Hematopoietic multipotent progenitor cell treated with erythropoietin and hydrocortisone succinate and interleukin-3 and kit ligand, for 8 days (in vitro differentiated cells): ENCODE data around the gene B4GALNT4.
"Not testable (repeated sequence)": the region's sequence is repeated elsewhere in the genome, so short reads cannot be mapped to it uniquely, and the experiment has no call there.

Experiments used
- DNase-seq: peaks from one replicate; pipeline ENCODE4 v3.0.0-alpha.2; 2015

The B4GALNT4 gene

DNA sequence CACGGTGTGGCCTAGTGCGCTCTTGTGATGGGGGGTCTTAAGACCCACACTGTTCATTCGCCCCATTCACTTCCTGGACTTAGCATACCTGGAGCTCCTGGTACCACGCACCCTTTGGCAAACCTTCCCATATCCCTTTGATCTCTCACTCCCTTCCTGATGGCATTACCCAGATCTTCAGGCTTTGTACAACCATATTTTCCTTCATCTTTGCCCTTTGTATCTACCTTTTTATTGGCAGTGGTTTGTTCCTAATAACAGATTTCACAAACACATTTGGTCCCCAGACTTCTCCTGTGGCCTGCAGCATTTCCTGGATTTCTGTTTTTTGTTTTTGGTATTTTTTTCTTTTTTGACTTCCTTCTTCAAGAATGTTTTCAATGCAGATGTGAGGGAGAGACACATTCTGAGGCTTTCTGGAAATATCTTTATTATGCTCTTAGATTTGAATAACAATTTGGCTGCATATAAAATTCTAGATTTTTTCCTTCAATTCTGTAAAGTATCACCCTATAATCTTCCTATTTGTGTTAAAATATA, 32.6 kb upstream of the B4GALNT4 start:
- DNase-seq: no peak

DNA sequence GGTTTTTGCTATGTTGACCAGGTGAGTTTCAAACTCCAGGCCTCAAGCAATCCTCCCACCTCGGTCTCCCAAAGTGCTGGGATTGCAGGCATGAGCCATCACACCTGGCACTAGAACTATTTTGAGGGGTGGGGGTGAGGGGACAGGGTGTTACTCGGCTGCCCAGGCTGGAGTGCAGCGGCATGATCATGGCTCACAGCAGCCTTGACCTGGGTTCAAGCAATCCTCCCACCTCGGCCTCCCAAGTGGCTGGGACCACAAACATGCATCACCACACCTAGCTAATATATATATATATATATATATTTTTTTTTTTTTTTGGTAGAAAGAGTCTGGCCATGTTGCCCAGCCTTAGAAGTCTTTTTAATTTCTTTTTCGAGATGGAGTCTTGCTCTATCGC, 31.6 kb upstream of the B4GALNT4 start:
- no peak for DNase-seq

DNA sequence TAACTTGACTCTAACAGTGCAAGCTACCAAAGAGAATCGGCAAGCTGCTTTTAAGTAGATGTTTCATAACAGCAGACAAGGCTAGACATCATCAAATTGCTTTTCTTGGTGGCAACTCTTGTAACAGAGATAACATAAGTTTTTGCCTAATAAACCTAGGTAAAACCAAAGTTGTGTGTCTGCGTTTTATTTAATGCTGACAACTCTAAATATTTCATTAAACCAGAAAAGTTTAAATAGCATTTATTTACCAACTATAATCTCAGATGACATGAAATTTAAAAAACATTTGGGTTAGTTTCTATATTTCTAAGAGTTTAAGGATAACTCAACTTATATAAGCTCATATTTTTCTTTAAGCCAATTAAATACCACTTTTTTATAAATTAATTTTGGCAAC, 29.3 kb upstream of the B4GALNT4 start:
- no peak for DNase-seq

DNA sequence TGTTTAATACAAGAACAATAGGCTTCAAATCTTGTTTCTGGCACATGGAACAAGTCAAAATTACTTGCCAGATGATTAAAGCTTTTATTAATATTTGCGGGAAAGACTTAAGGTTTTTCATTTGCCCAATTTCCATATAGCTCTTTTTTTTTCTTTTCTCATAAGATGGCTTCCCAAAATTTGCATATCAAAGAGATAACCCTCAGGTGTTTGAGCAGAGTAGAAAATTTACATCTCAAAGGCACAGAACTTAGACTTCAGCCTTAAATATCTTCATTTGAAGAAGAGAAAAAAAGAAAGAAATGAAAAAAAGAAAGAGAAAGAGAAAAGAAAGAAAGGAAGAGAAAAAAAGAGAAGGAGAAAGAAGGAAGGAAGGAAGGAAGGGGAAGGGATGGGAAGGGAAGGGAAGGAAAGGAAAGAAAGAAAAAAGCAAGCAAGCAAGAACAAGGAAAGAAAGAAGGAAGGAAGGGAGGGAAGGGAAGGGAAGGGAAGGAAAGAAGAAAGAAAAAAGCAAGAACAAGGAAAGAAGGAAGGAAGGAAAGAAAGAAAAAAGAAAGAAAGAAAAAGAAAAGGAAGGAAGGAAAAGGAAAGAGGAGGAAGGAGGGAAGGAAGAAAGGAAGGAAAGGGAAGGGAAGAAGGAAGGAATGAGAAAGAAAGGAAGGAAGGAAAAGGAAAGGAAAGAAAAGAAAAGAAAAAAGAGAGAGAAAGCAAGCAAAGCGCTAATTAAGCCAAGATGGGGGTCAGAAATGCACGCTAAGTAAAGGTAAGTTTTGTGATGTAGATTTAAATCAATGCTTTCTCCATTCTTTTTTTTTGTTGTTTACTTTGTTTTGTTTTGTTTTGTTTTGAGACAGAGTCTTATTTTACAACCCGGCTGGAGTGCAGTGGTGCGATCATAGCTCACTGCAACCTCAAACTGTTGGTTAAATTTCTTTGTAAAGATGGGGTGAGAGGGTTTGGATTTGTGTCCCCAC, 28.5 kb upstream of the B4GALNT4 start:
- DNase-seq: no peak

DNA sequence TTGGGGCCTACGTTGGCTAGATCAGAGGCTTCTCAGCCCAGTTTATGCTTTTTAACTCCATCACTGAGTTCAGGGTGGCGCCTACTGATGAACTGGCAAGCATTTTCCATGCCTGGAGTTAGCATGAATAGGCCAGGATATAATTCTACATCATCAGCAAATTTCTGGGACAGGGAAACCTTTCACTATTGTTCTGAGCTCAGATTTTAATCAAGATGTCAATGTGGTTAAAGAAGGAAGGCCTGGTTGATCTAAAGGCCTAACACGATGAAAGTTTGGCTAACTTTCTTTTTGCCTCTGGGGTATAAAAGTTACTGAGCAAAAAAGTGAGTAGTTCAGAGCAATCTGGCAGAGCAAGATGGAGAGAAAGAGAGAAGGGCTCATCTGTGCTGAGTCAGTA, 27.0 kb upstream of the B4GALNT4 start:
- DNase-seq: no peak

DNA sequence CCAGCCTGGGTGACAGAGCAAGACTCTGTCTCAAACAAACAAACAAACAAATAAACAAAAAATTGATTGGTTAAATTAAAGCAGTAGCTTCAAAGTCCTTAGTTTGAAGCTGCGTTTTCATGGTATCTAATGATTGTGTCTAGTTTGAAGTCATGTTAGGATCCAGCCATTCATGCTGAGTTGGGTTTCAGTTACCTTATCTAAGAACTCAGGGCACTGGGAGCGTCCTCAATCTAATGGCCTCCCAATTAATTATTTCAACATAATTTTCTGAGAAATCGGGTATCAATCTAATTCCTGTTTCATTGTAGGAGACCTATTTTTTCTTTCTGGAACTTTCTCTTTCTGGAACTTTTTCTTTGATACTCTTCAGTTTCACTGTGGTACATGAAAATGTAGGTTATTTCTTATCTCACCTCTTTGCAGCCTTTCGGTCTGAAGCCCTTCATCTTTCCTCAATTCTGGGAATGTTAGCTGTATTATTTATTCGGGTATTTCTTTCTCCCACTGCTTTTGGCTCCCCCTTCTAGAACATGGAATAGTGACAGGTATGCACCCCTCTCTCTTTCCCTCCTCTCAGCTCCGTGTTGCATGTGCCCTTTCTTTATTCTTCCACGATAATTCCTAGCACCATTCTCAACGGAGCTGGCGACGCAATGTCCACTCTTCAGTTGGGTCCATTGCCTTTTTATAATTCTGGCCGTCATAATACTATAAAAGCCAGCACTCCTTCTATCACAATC, 24.3 kb upstream of the B4GALNT4 start:
- DNase-seq: peak; percentile 65

DNA sequence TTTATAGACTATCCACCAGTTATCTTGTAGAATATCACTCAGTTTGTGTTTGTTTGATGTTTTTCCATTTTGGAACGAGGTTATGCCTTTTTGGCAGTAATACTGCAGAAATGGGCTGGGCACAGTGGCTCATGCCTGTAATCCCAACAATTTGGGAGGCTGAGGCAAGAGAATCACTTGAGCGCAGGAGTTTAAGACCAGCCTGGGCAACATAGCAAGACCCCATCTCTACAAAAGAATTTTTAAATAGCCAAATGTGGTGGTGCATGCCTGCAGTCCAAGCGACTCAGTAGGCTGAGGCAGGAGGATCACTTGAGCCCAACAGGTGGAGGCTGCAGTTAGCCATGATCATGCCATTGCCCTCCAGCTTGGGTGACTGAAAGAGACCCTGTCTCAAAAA, 22.8 kb upstream of the B4GALNT4 start:
- DNase-seq: no peak

DNA sequence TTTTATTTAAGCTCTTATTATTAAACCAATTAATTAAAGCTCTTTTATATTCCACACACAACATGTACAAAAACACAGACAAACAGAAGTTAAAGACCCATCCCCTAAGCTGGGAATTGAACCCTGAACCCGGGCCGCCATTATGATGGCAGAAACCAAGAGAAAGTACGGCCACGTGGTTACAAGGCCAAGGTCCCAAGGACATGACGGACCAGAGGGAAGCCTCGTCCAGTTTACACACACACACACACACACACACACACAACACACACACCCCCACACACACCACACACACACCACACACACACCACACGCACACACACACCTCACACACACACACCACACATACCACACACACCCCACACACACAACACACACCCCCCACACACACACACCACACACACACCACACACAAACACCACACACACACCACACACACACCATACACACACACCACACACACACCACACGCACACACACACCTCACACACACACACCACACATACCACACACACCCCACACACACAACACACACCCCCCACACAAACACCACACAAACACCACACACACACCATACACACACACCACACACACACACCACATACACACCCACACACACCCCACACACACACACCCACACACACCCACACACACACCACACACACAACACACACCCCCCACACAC, 19.9 kb upstream of the B4GALNT4 start:
- DNase-seq: not testable (repeated sequence)

DNA sequence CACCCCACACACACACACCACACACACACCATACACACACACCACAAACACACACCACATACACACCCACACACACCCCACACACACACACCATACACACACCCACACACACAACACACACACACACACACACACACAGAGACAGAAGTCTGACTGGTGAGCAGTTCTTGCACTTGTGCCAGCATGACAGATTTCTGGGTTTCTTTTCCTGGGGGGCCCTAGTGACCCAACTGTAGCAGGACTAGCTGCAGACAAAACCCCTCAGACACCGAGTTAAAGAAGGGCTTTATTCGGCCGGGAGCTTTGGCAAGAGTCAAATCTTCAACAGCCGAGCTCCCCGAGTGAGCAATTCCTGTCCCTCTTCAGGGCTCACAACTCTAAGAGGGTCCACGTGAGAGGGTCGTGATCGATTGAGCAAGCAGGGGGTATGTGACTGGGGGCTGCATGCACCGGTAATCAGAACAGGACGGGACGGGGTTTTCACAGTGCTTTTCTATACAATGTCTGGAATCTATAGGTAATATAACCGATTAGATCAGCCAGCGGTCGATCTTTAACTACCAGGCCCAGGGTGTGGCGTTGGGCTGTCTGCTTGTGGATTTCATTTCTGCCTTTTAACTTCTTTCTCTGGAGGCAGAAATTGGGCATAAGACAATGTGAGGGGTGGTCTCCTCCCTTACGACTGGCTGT, 19.1 kb upstream of the B4GALNT4 start:
- peak; percentile 24 for DNase-seq

DNA sequence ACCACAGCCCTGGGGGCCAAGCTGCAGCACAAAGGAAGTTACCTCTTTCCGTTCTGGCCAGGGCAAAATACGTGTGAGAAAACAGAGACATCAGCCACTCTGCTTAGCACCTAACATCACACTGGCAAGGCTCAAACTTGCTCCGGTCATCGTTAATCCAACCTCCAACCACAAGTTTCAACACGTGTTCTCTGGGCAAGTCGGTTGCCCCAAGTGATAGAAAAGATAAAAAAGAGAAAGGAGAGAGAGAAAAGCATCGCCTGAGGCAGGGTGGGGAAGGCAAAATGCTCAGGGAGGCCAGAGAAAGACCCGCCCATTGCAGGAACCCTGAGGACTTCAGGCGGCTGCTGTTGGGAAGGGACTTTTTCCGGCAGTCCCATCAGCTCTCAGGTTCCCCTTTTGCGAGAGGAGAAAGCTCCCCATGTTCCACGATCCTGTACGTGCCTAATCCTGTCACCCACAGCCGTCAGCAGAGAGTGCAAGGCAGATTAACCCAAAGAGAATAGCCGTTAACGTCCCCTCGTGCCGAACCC, 18.5 kb upstream of the B4GALNT4 start:
- peak; percentile 93 for DNase-seq

DNA sequence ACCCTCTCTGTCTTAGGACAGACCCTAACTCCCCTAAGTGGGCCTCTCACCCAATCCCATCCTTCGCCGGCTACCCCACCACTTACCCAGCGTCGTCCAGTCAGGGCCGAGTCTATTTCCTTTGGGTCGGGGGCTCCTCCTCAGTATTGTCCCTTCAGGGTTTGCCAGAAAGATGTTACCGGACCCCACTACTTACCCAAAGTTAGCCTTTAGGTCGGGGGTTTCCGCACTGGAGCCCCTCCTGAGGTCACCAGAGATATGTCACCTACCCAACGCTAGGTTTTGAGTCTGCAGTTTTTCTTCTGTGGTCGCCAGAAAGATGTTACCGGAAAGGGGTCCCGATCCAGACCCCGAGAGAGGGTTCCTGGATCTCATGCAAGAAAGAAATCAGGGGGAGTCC, 17.9 kb upstream of the B4GALNT4 start:
- DNase-seq: no peak

DNA sequence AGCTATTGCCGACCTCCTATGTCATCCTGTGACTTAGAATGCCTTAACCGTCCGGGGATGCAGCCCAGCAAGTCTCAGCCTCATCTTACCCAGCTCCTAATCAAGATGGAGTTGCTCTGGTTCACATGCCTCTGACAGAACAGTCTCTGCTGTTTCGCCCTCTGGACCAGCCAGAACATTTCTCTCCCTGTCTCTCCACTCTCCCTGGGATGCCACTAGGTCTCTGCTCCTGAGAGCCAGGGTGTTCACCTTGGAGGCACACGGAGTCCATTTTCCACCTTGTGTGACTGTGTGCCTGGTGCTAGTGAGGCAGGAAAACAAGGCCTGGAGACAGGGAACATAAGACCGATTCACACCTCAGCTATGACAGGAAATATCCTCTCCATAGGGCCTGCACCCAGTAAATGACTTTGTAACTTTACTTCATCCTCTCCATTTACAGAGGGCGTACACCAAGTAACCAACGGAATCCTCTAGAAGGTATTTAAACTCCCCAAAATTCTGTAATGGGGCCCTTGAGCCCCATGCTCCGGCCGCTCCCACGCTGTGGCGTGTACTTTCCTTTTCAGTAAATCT, 16.8 kb upstream of the B4GALNT4 start:
- no peak for DNase-seq

DNA sequence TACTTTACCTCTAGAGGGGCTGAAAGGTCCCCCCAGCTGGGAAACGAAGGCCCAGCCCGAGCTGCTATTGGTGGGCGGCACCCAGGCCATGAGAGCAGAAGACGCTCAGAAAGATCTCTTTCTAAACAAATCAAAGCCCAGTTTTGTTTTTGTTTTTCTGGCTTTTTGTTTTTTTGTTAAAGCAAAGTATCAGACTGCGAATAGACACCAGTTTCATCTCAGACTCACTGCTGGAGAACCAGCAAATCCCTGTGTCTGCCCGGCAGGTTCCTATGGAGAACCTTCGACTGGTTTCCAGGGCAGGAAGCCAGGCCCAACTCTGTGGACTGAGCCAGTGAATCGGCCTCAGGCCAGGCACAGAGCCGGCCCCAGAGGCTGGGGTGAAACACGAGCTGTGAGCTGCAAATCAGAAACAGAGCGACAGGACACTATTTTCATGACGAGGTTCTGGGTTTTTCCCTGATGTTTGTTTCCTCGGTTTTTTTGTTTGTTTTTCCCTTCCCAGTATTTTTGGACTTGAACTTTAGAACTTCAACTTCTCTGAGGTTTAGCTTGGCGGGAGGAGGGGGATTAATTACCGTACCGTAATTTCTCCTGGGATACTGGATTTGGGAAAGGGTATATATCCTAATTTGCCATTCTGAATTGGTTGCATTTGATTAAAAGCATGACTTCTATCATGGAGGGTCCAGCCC, 16.0 kb upstream of the B4GALNT4 start:
- no peak for DNase-seq

DNA sequence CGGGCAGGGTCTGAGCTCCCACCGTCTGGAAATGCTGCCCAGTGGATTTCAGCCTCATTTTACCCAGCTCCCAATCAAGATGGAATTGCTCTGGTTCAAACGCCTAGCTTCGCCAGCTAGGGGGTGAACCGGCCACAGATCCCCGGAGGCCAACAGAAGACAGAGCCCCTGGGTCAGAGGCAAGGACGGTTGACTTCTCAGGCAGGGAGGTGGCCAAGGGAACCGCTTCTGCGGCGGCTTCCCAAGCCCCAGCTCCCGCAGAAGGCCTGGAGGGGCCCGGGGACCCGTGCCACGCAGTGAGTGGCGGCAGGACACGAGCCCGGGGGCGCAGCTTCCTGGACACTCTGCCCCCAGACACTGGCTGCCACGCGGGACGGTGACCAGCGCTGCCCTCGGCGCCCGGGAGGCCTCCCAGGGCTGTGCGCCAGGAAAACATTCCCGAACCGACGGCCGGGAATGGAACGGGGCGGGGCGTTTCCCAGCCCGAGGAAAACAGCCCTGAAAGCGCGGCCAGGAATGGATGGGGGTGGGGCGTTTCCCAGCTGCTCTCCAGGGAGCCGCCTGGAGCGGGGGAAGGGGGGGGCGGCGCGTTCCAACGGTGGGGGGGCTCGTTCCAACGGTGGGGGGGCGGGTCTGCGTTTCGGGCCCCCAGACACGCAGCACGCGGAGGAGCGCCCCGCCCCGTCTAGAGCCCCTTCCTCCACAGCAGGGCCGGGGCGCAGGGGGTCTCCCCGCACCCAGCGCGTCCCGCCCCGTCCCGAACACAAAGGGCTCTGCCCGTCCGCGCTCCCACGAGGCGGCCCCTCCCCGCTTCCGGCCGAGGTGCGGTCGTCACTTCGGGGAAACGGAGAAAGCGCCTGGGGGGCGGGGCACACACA, 13.5 kb upstream of the B4GALNT4 start:
- peak; percentile 67 for DNase-seq

DNA sequence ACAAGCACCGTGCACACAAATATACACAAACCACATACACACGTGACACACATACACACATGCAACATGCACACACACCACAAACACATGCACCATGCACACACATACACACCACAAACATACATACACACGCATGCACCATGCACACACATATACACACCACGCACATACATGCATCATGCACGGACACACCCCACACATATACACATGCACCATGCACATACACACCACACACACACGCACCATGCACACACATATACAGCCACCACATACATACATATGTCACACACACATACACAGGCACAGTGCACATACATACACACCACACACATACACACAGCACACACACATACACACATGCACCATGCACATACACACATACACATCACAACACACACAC, 12.7 kb upstream of the B4GALNT4 start:
- no peak for DNase-seq

DNA sequence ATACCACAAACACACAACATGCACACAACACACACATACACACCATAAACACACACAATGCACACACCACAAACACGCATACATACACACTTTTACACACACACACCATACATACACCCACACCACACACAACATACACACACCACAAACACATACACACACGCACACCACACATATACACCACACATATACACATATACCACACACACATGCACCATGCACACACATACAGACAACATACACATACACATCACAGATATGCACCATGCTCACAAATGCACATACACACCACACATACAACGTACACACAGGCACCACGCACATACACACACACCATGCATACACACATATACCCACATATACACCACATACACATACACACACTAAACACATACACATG, 11.7 kb upstream of the B4GALNT4 start:
- DNase-seq: no peak

DNA sequence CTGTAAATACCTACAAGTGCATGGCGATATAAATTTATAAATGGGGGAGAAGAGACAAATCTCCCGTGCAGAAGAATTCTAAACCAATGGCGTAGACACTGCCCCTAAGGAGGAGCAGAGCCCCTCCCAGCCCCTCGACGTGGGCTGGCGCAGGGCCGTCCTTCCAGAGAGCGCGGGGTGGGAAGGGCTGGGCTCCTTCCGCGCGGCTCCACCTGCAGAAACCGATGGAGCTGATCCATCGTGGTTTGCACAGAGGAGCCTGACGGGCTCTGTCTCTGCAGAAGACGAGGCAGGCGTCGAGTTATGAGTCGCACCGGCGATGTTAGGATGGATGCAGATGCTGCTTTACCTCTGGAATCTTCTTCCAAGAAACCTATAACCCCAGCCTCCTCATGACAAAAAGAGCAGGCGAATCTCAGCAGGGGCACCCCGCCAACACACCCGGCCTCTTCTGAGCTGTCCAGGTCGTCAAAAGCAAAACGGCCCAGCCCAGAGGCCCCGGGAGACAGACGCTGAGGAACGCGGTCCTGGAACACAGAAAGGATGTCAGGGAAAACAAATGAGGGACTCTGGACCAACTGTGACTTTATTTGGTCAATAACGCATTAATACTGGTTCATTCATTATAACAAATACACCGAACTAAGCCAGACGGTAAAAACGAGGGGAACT, 11.0 kb upstream of the B4GALNT4 start:
- DNase-seq: no peak

DNA sequence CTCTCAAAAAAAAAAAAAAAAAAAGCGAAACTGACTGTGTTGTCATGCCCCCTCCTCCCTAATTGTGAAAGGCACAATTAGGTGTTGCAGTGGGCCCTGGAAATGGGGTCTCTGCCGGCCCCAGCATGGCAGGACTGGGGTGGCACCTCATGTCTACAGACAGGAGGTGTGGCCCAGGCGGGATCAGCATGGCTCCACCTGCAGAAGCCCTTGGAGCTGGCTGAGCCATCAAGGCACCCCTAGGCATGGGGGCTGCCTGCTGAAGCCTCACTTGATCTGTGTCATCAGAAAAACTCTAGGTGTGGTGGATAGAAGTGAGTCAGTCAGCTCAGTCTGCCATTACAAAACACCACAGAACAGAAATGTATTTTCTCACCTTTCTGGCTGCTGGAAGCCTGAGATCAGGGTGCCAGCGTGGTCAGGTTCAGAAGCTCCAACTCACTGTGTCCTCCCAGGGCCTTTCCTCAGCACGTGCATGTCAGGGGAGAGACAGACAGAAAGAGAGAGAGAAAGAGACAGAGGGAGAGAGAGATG, 10.1 kb upstream of the B4GALNT4 start:
- no peak for DNase-seq
